Stimulated activated CD8-positive, alpha-beta memory T cell treated with anti-CD3 and anti-CD28 coated beads, Interleukin-12 subunit alpha, Interleukin-12 subunit beta, amount 100 ng/mL, for 24 hours (primary cell): ENCODE measurements around the gene VAV3.

ENCODE experiments used
- DNase-seq: peaks from one replicate; pipeline ENCODE4 v3.0.0-alpha.2; 2020; ENCODE audit errors: extremely low read depth

Gene VAV3

GRCh38 chr1:107794571-107794970 lies 170.4 kb downstream of the VAV3 start:
- DNase-seq: no peak

GRCh38 chr1:107793896-107794453 lies 171.0 kb downstream of the VAV3 start:
- no peak for DNase-seq

- no peak for DNase-seq
Measured at GRCh38 chr1:107791348-107791747, 173.6 kb downstream of the VAV3 start.

- no peak for DNase-seq
Measured at GRCh38 chr1:107789817-107790524, 175.0 kb downstream of the VAV3 start.

- no peak for DNase-seq
Measured at GRCh38 chr1:107788206-107789202, 176.5 kb downstream of the VAV3 start.

- DNase-seq: no peak
Measured at GRCh38 chr1:107787299-107787698, 177.7 kb downstream of the VAV3 start.

- DNase-seq: no peak
Measured at GRCh38 chr1:107786203-107786845, 178.7 kb downstream of the VAV3 start.

GRCh38 chr1:107785496-107786202 lies 179.3 kb downstream of the VAV3 start:
- no peak for DNase-seq

GRCh38 chr1:107782217-107782845 lies 182.6 kb downstream of the VAV3 start:
- no peak for DNase-seq

GRCh38 chr1:107781245-107781644 lies 183.7 kb downstream of the VAV3 start:
- DNase-seq: no peak

- DNase-seq: no peak
Measured at GRCh38 chr1:107777664-107778047, 187.3 kb downstream of the VAV3 start.

GRCh38 chr1:107776900-107777663 lies 187.9 kb downstream of the VAV3 start:
- DNase-seq: no peak

- DNase-seq: no peak
Measured at GRCh38 chr1:107771377-107771776, 193.6 kb downstream of the VAV3 start.

- no peak for DNase-seq
Measured at GRCh38 chr1:107767156-107767582, 197.8 kb downstream of the VAV3 start.

- no peak for DNase-seq
Measured at GRCh38 chr1:107766533-107766932, 198.4 kb downstream of the VAV3 start.

GRCh38 chr1:107762751-107763390 lies 202.1 kb downstream of the VAV3 start:
- no peak for DNase-seq

GRCh38 chr1:107760065-107760464 lies 204.9 kb downstream of the VAV3 start:
- DNase-seq: no peak

- DNase-seq: no peak
Measured at GRCh38 chr1:107750364-107750959, 214.5 kb downstream of the VAV3 start.

GRCh38 chr1:107748531-107748930 lies 216.4 kb downstream of the VAV3 start:
- DNase-seq: no peak
